Embryonic facial prominence (tissue), 1 donor: Measurements from ENCODE around the gene SLC25A34.

Experiments used
- DNase-seq: peaks from one replicate; pipeline ENCODE4 v3.0.0-alpha.2; 2016; ENCODE audit errors: extremely low spot score

Gene SLC25A34

DNA sequence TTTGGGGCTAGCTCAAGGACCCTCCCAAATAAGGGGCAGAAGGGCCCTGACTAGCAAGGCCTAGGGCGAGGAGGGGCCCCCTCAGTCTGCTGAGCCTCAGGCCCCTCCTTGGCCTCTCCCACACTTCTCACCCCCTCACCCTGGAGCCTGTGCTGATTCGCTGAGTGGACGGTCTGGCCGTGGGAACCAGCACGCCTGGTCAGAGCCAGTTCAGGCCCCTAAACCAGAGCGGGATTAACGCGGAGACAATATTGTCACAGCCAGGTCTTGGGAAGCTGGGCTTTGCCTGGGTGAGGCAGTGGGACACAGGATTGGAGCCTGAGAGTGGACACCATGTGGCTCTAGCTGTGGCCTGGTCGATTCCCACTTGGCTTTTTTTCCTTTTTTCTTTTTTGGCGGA, 17.7 kb downstream of the SLC25A34 start:
- DNase-seq, result no peak

DNA sequence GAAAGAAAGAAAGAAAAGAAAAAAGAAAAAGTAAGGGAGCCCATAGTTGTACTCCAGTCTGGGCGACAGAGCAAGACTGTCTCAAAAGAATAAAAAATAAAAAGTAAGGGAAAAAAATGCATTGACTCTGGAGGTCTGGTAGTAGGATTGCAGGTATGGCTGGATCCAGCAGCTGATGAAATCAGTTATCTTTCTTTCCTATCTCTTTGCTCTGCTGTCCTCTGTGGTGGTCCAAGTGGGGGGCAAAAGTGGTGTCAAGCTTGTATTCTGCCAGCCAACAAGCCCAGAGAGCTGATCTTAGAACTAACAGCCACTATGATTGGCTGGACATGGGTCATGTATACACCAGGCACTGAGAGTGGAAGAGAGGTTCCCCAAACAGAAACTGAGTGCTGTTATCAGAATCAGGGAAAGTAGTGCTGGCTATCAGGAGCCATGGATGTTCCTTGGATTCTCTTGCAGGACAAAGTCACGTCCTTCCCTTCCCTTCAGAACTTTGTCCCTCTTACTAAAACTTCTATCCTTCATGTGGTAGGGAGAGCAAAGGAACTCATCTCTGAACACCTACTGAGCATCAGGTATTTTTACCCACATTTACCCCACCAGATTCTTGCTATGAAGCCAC, 19.1 kb downstream of the SLC25A34 start:
- DNase-seq, result no peak

GRCh38 chr1:15755646-15756040, 19.6 kb downstream of the SLC25A34 start:
- no peak for DNase-seq

DNA sequence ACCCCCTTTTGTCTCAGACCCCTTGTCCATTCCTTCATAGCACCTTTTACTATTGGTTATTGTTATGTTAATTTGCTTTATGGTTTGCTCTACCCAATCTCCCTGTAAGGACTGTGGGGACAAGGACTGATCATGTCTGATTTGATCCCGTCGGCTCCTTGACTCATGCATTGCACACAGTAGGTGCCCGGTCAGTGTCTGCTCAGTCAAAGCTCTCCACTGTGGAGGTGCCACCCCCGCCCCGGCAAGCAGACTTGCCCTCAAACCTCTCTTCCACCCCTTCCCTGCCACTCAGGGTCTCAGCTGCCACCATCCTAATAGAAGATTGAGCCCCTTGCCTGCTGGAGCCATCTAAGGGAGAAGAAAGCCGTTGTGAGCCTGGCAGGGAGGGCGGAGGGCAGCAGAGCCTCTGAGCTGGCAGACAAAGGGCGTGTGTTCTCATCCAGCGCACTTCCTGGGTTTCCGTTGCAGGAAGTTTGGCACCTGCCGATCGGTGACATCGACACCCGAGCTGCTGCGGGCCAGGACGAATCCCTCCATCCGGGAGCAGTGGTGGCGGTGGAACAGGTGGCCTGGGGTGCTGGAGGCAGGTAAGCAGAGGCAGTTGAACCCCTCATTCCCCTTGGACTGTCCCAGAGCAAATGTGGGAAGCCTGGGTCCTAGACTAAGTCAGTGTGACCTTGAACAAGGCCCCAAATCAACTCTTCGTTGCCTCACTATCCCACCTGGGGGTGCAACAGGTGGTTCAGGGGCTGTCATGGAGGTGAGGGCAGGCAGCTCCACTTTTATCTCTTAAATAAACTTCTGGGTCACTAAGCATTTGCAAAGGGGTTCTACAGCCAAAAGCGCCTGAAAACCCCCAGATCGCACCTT, 20.3 kb downstream of the SLC25A34 start:
- no peak for DNase-seq

- DNase-seq, result no peak
Measured at GRCh38 chr1:15757016-15757543, 21.0 kb downstream of the SLC25A34 start.

DNA sequence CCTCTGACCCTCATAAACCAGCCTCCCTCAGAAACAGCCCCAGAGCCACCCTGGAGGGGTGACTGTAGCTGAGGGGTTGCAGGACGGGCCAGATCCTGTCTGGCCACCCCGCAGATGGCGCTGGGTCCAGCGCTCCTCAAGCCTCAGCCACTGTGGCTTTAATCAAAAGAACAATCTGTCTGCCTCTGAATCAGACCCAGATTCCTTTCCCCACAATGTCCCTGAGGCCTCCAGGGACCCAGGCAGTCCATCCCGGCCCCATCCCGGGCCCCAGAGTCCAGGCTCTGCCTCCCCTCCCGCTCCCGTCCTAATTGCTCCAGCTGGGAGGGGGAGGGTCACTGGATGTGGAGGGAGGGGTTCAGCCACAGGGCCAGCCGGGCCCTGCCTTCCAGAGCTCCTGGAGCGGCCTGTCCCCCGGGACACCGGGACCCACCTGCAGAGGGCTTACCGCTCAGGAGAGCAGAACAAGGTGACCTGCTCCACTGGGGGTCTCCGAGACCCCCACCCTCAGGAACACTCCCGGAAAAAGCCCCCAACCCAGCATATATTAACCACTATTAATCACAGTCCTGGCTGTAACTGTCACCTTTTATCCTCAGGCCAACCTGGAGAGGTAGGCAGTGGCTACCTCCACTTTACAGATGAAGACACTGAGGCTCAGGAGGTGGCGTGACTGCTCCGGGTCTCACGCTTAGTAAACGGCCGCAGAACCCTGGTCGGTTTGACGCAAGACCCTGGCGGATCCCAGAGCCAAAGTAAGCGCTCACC, 21.7 kb downstream of the SLC25A34 start:
- DNase-seq, result no peak

DNA sequence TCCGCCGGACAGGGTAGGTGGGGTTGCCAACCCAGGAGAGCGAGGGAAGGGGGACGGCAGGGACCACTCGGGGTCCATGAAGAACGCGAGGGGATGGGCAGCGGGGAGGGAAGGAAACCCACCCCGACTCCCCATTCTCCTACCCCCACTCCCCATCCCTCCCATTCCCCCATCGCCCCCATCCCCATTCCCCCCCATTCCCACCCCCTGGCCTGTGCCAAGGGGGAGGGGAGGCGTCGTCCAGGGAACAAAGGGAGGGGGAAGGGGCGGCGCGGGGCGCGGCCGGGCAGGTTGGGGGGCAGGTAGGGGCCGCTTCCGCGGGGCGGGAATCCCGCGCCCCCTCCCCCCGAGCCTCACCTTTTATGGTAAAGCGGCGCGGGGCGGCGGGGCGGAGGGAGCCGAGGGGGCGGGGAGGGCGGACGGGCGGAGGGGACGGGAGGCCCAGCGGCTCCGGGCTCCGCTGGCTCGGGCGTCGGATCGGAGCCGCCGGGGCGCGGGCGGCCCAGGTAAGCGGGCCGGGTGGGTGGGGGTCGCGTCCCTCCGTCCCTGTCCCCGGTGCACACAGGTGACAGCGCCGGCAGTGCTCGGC, 22.4 kb downstream of the SLC25A34 start, which contains the start of gene FBLIM1:
Gene FBLIM1, plus strand, starts transcription at position 453 of the 589 bp plus-strand sequence. CDS start 6,189 bp downstream, outside the sequence.
- no peak for DNase-seq

DNA sequence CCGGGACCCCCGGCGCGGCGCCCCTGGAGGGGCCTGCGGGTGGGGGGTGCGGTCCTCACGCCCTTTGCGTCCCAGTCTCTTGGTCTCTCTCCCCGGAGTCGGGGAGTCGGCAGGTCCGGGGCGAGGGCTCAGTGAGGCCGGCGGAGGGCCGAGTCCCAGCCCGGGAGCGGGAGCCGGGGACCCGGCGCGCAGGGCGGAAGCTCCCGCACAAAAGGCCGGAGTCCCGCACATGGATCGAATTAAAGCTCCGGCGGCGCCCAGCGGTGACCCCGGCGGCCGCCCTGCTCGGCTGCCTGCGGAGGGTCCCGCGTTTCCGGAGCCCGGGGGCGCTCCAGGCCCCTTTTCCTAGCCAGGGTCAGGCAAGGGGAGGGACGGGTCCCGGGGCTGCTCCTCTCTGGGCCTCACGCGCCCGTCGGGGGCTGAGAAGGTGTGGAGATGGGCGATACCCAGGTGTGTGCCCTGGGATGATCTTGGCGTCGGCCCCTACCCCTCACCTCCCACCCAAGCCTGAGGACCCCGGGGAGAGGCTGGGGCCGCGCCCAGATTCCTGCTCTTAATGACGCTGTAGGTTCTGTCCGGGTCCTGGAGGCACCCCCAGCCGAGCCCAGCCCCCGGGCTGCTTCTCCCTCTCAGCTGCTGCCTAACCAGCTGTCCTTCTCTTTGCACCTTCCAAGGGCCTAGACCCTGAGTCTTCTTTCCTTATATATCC, 23.0 kb downstream of the SLC25A34 start:
- no peak for DNase-seq

DNA sequence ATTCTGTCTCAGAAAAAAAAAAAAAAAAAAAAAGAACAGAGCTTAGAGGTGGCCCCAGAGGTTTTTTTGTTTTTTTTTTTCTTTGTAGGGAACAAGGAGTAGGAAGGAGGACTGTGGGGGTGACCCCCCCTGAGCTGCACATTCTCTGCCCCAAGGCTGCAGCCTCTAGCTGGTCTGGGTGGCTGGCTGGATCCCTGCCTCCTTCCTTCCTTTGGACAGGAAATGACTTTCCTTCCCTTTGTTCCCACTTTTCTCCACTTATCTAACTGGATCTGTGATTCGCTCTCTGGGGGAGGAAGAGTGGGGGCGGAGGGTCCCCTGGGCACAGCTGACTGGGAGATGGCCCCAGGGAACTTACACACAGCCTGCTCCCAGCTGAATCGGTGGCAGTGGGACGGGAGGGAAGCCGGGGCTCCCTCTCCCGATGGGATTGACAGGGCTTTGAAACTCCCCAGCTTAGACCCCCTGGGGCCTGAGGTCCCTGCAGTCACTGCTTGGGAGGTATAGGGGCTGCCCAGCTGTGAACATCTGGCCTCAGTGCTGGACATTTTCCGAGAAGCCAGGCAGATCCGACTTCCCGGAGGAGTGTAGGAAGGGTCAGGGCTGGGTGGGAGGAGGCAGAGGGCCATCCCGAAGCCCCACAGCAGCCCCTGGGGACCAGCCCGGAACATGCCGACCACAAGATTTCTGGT, 24.6 kb downstream of the SLC25A34 start:
- no peak for DNase-seq

- no peak for DNase-seq
Measured at GRCh38 chr1:15761366-15762128, 25.5 kb downstream of the SLC25A34 start.

- DNase-seq, result no peak
Measured at GRCh38 chr1:15762546-15762945, 26.5 kb downstream of the SLC25A34 start.

- no peak for DNase-seq
Measured at GRCh38 chr1:15764269-15764764, 28.3 kb downstream of the SLC25A34 start.

DNA sequence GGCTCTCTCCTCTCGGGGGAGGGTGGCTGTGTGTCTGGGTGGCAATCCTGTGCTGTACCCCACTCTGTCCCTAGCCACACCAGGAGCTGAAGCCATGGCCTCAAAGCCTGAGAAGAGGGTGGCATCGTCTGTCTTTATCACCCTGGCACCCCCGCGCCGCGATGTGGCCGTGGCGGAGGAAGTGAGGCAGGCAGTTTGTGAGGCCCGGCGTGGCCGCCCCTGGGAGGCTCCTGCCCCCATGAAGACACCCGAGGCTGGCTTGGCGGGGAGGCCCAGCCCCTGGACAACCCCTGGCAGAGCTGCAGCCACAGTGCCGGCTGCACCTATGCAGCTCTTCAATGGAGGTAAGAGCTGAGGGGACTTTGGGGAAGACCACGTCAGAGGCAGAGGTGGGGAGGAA, 28.8 kb downstream of the SLC25A34 start:
- DNase-seq, result no peak

DNA sequence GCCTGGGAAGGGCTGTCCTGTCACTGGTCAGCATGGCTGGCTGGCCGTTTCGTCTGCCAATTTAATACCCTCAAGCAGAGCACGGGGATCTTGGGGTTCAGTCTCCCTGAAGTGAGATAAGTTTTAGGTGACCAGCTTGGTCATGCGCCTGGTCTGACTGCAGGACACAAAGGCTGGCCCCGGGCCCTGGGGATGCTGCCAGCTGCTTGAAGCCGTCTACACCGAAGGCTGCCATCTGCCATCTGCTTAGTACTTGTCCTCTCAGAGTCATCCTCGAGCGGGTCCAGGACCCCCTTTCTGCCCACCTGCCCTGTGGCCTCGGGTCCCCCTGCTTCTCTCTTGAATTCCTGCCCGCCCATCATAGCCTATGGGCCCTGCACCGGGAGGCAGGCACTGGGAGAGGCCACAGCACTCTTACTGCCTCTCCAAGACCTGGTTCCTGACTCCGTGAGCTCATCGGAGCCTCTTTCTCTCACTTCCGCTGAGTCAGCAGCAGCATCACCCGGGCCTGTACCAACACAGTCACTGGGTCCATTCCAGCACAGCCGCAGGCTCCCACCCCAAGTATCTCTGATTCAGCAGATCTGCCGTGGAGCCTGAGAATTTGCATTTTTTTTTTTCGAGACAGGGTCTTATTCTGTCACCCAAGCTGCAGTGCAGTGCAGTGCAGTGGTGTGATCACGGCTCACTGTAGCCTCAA, 29.6 kb downstream of the SLC25A34 start:
- no peak for DNase-seq

DNA sequence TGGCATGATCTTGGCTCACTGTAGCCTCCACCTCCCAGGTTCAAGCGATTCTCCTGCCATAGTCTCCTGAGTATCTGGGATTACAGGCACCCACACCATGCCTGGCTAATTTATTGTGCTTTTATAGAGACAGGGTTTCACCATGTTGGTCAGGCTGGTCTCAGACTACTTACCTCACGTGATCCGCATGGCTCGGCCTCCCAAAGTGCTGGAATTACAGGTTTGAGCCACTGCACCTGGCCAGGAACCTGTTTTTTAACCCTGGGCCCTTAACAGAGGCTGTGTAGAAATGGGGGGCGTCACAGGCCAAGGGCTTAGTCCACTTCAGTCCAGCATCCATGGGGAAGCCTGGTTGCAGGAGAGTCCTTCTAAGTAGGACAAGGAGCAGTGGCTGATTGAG, 31.9 kb downstream of the SLC25A34 start:
- no peak for DNase-seq

DNA sequence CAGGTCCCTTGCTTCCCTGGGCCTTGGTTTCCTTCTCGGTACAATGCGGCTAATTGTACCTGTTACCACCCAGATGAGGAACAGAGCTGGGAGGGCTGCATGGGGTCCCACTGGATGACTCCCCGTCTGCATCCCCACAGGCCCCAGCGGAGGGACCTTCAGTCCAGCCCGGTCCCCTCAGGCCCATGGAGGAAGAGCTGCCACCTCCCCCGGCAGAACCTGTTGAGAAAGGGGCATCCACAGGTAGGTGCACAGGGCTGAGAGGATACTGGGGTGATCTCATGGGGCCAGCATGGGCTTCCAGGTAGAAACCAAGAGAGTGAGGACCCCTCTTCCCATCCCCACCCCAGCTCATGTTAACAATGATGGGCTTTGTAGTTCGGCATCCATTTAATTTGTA, 32.3 kb downstream of the SLC25A34 start:
- DNase-seq, result no peak

DNA sequence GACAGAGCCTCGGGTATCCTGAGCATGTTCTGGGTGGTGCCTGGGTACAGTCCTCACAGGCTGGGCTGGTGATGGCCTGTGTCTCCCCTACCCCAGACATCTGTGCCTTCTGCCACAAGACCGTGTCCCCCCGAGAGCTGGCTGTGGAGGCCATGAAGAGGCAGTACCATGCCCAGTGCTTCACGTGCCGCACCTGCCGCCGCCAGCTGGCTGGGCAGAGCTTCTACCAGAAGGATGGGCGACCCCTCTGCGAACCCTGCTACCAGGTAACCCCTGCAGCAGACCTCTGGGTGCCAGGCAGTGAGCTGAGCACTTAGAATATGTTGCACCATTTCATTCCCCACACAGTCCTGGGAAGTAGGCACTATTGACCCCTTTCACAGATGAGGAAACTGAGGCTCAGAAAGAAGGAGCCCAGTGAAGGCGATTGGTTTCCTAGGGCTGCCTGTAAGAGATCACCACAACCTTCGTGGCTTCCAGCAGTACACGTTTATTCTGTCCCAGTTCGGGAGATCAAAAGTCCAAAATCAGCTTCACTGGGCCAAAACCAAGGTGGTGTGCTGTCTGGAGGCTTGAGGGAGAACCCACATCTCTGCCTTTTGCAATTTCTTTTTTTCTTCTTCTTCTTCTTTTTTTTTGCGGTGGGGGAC, 34.4 kb downstream of the SLC25A34 start:
- DNase-seq, result no peak

DNA sequence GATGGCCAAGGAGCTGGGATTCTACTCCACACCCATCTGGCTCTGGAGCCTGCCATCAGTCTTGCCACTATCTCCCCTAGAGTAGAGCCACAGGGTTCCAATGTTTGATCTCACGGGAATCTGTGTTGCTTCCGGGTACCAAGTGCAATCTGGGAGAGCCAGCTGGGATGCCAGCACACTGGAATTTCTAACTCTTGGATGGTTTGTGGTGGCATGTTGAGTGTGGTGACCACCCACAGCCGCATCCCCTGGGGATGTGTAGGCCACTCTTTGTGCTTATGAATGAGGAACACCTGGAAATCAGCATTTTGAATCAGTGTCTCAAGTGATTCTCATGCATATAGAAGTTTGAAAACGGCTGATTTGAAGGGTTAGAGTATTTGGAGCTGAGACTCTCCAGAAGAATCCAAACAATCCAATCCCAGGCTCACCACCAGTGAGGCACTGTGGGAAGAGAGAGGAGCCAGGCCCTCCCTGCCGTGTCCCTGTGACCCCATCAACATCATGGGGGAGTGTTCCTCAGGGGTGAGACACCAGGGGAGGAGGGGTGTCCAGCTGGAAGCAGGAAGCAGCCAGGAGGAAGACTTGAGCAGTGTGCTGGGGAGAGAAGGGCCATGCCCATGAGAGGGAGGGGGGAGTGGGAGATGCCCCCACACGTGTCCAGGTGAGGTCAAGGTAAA, 35.9 kb downstream of the SLC25A34 start:
- no peak for DNase-seq
